Cerebellar cortex (tissue), 1 donor: Measurements from ENCODE around the gene CTXN1.

ENCODE experiments used
- DNase-seq: peaks from one replicate; pipeline ENCODE4 v3.0.0-alpha.2; 2015; ENCODE audit warnings: low spot score

CTXN1 gene

DNA sequence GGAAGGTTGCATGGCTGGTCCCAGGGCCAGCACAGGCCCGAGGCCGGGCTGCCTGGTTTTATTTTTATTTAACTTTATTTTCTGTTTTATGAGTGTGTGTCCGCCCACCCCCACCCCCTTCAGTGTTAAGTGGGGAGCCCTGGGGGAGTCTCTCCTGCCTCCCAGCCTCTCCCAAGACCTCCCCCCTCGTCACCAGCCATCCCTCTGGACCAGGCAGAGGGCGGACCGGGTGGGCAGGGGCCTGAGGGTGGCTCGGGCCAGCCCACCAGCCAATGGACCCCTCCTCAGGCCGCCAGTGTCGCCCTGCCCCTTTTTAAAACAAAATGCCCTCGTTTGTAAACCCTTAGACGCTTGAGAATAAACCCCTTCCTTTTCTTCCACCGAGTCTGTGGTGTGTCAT is 11.8 kb downstream of the CTXN1 start:
- no peak for DNase-seq

DNA sequence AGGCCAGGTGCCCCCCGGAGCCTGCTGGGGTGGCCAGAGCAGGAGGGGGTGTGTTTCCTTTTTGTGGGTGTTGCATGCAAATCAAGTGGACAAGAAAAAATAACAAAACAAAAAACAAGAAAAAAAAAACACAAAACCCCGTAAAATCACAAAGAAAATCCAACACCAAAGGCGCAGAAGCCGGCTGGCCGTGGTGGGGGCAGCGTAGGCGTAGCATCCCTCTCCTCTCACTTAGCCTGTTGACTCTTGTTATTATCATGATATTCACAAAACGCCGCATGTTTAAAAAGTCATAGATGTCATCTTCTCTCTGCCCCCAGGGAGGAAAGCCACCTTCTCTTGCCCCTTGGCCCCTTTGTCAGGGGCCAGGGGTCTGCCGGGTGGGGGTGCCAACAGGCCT is 12.3 kb downstream of the CTXN1 start:
- no peak for DNase-seq

DNA sequence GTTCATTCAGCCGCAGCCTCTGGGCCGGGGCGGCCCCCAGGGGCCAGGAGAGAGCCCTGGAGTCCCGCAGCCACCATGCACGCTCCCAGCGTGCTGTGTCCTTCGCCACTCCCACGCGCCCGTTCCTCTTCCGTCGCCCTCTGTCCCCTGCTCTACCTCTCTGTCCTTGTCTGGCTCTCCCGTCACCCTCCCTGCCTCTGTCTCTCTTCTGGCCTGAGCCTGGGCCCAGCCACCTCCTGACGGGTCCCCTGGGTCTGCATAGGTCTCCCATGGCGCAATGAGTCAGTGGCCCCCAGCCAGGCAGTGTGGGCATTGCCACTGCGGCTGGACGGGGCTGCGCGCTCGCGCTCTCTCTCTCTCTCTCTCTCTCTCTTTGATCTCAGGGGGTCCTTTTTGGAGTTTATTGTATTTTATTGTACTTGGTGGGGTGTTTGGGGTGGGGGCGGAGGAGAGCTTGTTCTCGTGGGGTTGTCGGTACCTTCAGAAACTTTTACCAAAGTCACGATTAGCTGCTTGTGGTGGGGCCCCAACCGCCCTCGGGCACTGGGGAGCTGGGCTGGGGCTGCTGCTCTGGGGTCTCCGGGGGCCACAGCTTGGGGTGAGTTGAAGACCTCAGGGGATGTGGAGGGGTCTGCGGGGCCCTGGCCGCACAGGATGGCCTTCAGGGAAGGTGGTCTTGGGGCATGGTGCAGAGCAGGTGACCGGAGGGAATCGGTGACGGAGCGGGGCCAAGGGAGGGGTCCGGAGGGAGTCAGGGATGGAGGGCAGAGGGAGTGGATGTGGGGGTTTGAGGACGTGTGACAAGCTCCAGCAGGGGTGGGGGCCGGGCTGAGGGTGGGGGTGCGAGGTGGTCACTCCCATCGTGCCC is 13.0 kb downstream of the CTXN1 start:
- no peak for DNase-seq

DNA sequence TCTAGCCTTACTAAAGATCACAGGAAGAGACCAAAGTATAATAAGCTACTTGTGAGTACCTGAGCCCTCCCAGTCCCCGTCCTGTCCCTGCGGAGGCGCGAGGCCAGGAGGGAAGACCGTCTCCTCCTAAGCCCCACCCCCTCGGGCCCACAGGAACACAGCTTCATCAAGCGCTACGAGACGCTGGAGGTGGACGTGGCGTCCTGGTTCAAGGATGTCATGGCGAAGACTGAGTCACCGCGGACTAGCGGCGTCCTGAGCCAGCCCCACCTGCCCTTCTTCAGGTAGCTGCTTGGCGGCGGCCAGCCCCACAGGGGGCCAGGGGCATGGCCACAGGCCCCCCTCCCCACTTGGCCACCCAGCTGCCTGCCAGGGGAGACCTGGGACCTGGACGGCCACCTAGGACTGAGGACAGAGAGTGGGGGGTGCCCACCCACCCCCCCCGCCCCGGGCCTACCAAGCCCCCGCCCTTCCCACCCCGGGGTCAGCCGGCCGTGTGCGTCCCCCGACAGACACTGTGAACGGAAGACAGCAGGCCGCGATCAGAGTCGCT is 13.7 kb downstream of the CTXN1 start:
- DNase-seq: no peak

DNA sequence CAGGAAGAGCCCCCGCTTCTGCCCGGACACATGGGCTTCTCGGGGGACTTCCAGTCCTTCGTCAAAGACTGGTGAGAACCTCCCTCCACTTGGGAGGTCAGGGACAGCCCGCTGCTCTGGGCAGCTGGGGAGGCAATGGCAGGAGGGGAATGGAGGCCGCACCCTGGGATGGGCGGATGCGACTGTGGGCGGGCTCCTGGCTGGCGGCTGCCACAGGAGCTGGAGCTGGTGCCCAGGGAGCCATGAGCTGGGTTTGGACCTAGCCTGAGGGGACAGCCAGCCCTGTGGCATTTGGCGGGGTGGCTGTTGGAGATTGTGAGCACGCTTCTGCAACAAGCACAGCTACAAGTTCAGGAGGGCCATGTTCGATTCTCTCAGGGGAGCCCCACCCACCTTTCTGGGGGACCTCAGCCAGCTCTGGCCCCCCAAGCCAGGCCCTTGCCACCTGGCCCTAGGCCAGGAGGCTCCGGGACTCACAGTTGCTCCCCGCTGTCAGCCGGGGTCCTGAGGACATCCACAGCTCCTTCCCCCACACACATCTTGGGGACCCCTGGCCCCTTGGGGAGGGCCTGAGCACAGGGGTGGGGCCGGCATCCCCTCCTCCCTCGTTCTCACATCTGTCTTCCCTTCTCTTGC is 14.3 kb downstream of the CTXN1 start:
- no peak for DNase-seq

DNA sequence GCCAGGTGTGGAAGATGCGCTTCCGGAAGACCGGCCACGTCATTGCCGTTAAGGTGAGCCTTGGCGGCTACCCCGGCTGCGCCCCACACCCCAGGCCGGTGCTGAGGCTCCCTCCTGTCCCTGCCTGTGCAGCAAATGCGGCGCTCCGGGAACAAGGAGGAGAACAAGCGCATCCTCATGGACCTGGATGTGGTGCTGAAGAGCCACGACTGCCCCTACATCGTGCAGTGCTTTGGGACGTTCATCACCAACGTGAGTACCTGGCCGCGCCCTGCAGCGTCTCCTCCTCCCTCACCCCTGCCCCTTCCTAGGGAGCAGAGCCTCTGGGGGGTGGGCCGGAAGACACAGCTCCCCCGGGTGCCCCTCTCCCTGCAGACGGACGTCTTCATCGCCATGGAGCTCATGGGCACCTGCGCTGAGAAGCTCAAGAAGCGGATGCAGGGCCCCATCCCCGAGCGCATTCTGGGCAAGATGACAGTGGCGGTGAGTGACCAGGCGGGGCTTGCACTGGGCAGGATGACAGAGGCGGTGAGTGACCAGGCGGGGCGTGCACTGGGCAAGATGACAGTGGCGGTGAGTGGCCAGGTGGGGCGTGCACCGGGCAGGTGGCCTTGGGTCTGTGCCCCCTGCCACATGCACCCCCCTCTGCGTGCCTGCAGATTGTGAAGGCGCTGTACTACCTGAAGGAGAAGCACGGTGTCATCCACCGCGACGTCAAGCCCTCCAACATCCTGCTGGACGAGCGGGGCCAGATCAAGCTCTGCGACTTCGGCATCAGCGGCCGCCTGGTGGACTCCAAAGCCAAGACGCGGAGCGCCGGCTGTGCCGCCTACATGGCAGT is 15.4 kb downstream of the CTXN1 start:
- DNase-seq: no peak

DNA sequence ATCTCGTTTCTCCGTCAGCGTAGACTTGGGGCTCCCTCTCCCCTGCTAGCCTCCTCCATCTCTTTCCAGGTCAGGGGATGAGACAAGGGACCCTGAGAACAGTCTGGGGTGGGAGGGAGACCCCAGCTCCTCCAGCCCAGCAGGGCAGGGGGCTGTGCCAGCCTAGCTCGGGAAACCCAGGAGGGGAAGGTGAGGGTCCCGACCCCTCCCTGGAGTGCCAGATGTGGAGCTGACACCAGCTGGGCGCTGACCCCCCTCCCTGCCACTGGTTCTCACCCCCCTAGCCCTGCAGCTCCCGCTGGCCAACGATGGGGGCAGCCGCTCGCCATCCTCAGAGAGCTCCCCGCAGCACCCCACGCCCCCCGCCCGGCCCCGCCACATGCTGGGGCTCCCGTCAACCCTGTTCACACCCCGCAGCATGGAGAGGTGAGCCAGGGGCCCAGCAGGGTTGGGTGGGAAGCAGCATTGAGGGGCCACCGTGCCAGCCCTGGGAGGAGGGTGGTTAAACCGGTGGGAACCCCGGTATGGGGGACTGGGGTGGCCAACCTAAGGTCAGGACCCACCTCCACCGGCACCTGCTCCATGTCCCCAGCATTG is 16.4 kb downstream of the CTXN1 start:
- DNase-seq: no peak

DNA sequence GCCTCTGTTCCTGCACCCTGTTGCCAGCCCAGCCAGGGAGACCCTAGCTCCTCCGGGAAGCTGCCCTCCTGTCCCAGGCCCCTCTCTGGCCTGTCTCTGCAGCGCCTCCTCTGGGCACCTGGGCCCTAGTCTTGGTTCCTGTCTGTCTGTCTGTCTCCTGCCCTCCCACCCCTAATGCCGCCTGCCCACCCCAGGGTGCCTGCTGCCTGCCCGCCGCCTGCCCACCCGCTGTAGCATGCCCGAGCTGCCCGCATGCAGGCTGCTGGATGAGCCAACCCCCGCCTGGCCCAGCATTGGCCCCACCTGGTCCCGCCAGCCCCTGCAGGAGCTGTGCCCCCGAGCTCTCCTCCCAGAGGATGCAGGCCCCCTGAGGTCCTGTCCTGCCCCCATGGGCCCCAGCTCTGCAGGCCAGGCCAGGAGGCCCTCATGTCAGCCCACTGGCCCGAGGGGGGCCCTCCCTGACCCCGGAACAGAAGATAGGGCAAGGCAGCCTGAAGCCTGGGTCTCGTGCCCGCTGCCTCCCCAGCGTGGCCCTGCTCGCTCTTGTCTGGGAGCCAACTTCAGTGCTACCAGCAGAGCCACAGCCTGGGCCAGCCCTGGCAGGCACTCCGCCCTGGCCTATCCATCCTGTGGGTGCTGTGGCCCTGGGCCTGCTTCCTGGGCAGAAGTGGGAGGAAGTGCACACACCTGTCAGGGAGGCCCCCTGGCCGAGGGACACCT is 17.0 kb downstream of the CTXN1 start:
- DNase-seq: no peak

DNA sequence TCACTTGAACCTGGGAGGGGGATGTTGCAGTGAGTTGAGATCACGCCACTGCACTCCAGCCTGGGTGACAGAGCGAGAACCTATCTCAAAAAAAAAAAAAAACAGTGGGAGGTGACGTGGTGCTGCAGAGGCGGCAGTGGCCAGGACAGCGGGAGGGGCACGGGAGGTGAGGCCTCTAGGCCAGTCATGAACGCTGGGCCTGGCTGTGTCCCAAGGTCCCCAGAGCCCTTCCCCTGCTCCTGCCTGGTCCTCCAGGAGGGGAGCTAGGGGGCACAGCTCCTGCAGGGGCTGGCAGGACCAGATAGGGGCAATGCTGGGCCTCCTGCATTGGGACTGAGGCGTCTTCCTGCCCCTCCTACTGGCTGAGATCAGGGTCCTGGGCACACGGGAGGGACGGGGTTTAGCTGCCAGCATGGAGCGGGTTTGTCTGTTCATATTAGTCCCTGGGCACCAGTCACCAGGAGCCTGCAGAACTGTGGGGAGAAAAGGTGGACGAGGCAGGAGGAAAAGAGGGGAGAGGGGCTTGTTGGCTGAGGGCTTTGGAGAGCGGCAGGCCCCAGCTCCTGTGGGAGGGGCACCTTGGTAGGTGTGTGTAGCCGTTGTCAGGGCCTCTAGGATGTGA is 17.7 kb downstream of the CTXN1 start:
- DNase-seq: no peak

DNA sequence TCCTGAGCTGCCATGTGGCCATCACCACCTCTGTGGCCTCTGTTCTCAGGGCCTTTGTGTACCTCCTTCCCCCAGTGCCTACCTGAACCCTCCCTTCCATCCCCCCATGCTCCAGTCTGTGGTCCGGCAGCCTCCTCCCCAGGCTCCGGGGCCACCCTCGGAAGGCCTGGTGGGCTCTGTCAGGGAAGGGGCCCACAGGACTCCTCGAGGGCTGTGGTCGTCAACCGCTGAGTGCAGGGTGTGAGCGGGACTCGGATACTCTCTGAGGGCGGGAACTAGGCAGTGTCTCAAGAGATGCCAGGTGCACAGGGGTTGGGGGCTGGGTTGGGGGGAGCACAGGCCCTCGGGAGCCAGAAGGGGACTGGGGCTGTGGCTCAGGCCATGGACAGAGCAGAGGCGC is 18.4 kb downstream of the CTXN1 start:
- no peak for DNase-seq

DNA sequence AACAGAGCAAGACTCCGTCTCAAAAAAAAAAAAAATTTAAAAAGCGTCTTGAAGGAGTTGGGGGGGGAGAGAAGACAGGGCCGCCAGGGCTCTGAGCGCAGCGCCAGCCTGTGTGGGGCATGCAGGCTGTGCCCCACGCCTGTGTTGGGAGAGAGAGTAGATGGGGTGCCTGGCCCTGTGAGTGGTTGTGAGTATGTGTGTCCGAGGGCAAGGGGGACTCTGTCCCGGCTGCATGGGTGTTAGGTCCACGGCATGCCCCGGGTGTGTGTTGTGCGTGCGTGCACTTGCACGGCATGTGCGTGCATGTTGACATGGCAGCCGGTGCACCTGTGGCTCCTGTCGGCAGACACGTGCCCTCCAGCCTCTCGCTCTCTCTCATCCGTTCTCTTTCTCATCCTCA is 18.8 kb downstream of the CTXN1 start:
- DNase-seq: no peak

DNA sequence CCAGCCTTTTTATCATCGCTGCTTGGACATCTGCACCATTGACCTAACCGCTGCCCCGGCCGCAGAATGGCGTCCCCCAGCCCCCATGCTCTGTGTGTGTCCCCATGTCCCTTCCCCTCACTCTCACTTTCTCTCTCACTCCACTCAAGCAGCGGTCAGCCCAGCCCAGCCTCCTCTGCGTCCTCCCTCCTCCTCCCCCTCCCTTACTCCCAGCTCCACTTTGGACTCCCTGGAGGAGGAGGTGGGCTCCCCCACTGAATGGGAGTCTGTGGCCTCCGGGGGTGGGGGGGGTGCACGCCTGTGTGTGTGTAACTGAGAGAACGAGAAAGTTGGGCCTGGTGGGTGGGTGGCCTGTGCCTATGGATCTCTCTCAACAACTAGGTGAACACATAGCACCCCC is 20.1 kb downstream of the CTXN1 start:
- DNase-seq: no peak

DNA sequence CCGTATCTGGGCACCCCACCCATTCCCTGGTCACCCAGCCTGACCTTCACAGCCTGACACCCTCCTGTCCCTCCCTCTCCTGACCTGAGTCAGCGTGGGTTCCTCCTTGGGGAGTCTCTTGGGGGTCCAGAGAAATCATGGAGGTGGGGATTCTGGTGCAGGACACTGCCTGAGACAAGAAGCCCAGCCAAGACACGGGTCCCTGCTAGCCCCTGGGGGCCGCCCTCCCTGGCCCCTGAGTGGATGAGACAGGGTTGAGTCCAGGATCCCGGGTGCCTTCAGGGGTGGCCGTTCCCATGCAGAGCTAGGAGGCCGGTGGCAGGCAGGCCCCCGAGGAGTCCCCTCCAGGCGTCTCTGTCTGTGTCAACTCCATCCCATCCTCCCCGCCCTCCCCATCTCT is 20.7 kb downstream of the CTXN1 start:
- DNase-seq: no peak

DNA sequence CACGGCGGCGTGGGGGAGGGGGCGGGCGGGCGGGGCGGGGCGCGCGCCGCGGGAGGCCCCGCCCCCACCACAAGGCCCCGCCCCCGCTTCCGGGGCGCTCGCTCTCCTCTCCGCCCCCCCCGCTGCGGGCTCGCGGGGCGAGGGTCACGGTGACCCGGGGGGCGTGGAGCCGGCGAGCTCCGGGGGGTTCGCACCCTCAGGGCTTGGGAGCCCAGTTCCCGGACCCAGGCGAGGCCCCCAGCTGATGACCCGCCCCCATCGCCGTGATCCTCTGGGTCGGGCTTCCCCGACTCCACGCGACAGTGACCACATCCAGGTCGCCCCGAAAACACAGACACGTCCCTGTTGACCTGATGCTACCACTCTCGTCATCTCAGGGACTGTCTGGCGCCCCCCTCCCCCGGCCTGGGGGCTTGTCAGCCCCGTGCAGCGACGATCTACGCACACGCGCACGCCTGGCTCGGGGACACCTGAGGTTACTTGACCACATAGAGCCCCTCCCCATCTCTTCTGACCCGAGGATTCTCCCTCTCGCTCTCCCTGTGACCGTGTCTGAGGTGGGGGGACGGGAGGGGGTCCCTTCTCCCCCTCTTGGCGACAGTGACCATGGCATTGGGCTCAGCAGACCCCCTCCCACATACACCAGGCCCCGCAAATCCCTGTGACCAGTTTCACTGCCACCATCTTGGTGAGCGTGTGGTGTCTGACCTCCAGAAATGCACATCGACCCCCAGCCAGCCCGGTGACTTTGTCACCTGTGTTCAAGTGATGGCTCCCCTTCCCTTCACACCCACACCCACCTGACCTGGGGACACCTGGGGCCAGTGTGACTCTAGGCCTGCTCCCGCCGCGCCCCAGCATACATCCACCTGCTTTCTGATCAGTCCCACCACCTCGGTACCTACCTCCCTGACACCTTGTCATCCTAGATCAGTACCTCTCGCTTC is 21.6 kb downstream of the CTXN1 start:
- DNase-seq: no peak

DNA sequence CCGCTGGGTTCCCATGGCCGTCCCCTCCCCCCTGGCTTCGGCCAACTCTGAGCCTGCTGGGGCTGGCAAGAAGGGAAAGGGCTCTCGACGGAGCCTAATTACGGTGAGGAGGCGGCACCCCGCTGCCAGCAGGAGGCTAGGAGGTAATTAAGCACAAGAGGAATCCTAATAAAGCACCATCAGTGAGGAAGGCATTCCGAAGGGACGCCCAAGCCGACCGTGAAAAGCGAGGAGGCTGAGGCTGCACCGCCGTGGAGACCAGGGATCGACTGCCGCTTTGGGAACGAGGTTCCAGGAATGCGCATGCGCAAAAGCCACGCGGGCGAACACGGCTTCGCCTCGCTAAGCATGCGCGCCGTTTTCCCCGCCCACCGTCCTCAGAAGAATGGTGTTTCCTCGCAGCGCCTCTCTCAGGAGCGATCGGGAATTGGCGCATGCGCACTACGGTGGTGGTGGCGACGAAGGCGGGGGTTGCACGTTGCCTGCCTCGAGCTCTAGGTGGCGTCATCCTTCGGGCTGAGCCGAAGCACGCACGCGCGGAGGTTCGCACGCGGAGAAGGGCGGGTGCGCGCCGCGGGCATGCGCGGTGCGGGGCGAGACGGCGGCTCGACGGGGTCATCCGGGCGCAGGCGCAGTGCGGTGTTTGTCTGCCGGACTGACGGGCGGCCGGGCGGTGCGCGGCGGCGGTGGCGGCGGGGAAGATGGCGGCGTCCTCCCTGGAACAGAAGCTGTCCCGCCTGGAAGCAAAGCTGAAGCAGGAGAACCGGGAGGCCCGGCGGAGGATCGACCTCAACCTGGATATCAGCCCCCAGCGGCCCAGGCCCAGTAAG is 22.5 kb downstream of the CTXN1 start, which contains the start of gene MAP2K7:
Gene MAP2K7 (plus strand): TSS at position 634 of the 830 bp plus-strand sequence. CDS start 68 bp downstream, at position 702.
- peak; percentile 99 for DNase-seq

DNA sequence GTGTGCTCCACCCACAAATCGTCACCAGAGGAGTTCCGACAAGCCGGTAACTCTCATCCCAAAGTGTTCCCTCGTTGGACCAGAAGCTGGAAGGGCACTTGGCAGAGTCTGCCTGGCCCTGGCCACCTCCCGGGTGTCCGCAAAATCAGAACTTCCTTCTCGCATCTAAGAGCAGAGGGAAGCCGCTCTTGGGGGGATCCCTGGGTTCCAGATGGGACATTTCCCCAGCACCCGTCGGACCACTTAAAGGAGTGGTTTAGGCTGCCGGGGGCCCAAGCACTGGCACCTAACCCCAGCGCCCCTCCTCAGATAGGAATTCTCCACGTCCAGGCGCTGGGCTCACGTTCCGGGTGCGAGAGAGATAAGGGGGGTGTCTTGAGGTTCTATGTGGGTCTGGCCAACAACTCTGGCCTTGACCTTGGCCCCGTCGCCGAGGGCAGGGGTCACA is 23.1 kb downstream of the CTXN1 start:
- DNase-seq: no peak

DNA sequence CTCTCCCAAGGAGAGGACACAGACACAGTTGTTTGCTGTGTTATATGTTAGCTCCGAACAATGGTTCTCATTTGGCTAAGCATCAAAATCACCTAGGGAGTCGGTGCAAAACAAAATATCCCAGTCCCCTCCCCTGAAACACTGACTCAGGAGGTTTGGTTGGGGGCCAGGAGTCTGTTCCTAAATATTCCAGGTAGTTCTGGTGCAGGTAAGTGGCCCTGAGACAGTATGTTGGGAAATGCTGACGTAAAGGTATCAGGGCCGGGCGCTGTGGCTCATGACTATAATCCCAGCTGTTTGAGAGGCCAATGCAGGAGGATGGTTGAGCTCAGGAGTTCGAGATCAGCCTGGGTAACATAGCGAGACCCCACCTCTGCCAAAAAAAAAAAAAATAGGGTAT is 24.6 kb downstream of the CTXN1 start:
- no peak for DNase-seq

DNA sequence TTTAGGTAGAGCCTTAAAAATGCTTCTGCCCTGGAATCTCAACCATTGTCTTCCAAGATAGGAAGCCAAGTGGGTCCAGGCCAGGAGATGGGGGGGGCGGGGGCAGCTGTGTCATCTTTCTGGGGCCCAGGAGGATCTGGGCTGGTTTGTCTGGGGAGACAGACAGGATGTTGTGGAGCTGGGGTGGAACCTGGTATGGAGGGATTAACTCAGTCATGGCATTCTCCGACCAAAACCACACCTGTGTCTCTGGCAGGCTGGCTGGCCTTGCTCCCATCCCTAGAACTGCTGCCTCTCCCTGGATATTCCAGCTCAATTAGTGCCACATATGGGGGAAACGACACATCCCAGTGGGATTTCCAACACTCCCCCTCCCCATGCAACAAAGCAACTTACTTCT is 25.0 kb downstream of the CTXN1 start:
- DNase-seq: no peak
